ENCODE data around the gene NBPF1.
"Not testable (repeated sequence)": the region's sequence is repeated elsewhere in the genome, so short reads cannot be mapped to it uniquely, and the experiment has no call there.

The NBPF1 gene

DNA sequence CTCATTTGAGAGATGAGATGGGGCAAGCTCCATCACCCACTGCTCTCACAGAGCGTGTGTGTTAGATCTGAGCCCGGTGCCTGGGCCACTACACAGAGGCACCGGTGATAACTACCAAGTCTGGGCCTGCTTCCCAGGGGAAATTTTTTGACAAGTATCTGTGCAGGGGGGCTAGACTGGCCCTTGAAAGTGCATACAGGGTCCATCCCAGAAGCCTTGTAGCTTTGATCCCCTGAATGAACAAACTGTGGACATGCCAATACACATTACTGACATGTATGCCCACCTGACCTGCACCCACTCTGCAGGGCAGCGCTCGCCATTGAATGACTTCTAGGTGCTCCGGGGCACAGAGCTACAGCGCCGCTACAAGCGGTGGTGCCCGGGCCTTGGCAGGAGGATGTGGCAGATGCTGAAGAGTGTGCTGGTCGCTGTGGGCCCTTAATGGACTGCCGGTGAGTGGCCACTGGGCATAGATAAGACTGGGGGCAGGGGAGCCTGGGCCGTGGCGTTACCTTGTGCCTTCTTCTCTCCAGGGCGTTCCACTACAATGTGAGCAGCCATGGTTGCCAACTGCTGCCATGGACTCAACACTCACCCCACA, 32.8 kb upstream of the NBPF1 start:
- not testable (repeated sequence) for H3K4me1 ChIP-seq (ENCODE audit: insufficient read depth, low read length); H3K36me3 ChIP-seq (ENCODE audit: insufficient read depth, low read depth, low read length); H3K9me3 ChIP-seq (ENCODE audit: insufficient read depth, low read depth, low read length); H3K9ac ChIP-seq (ENCODE audit: low read depth, low read length); H3K4me3 ChIP-seq (ENCODE audit: low read length); H3K27ac ChIP-seq (ENCODE audit: low read length)
- peaks cover 50% of the 10 kb centered on the region for H3K27me3 ChIP-seq (ENCODE audit: insufficient read depth, low read length)

DNA sequence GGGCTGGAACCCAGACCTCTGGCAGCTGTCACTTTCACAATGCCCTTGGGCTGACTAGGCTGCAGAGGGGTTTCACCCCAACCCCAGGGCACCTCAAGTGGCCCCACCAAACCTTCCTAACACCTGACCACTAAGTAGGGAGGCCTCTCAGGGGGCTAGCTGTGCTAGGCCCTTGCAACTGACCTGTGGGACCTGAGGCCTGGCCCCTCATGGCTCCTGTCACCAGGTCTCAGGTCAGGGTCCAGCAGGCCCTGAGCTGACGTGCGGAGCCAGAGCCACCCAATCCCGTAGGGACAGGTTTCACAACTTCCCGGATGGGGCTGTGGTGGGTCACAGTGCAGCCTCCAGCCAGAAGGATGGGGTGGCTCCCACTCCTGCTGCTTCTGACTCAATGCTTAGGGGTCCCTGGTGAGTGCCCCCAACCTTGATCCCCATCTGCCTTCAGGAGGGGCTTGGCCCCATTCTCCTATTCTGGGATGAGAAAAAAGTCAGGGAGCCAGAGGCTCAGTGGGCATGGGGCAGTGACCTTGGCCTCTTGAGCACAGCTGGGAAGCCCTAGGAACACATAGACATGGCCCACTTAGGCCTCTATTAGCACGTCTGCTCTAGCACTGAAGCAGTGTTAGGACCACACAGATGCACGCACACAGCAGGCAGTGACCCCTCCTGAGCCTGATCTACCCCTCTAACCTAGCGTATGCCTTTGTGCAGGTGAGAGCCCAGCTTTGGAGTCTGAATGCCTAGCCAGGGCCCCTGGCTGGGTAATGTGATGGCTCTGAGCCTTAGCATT, 32.1 kb upstream of the NBPF1 start:
- not testable (repeated sequence) for H3K36me3 ChIP-seq (ENCODE audit: insufficient read depth, low read depth, low read length); H3K27ac ChIP-seq (ENCODE audit: low read length); H3K9me3 ChIP-seq (ENCODE audit: insufficient read depth, low read depth, low read length); H3K4me1 ChIP-seq (ENCODE audit: insufficient read depth, low read length)
- Histone ChIP-seq H3K9ac (ENCODE audit: low read depth, low read length) (peak overlapping the region; percentile 95; the same call in 1 of the 2 replicates), H3K27me3 (ENCODE audit: insufficient read depth, low read length) (peaks cover 50% of the 10 kb centered on the region), H3K4me3 (ENCODE audit: low read length) (peak overlapping the region; percentile 93; the same call in 1 of the 2 replicates)

DNA sequence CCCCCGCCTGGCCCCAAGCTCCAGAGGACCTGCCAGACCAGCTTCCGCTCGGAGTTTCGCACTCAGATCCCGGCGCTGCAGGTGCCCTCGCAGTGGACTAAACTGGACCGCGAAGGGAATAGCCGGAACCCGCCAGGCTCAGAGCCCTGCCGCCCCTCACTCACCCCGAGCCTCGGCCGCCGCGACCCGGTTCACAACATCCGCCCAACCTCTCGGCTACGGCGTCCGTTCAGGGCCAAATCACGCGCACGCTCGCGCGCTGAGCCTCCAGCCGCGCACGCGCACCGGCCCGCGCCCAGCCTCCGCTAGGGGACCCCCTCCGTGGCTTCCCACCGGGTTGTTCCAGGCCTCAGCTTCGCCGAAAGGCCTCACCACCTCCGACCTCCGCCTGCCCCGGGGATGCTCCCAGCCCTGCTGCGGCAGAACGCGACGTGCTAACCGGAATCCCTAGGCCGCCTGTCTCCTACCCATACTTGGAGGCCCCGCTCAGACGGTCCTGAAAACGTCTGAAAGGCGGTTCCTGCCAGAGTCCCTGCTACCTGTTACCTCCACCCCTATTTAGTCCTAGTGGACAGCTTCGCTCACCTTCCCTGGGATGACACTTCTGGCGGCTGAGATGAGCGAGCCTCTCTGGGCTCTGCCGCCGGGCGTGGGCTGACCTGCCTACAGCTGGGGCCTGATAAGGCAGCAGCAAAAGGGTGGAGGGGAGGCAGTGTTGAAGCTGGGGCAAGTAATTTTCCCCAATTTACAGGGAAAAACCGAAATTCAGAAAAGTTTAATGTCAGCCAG, 31.3 kb upstream of the NBPF1 start:
- peak overlapping the region; percentile 93 for H3K4me3 ChIP-seq (ENCODE audit: low read length)
- H3K27ac ChIP-seq (ENCODE audit: low read length); H3K4me1 ChIP-seq (ENCODE audit: insufficient read depth, low read length); H3K9me3 ChIP-seq (ENCODE audit: insufficient read depth, low read depth, low read length); H3K36me3 ChIP-seq (ENCODE audit: insufficient read depth, low read depth, low read length): not testable (repeated sequence)
- H3K27me3 ChIP-seq (ENCODE audit: insufficient read depth, low read length): peaks cover 45% of the 10 kb centered on the region
- peak overlapping the region; percentile 95 for H3K9ac ChIP-seq (ENCODE audit: low read depth, low read length)

DNA sequence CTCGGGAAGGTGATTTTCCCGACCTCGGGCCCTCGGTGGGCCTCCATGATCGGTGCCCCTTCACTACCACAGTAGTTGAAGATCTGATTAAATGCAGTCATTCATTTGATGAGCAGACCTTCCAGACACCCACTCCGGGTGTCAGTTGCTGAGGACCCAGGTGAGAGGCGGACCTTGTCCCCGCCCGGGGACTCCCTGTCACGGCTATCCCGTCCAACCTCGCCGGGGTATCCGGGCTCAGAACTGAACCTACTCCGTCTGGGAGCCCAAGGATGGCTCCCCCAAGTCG, 30.8 kb upstream of the NBPF1 start:
- Histone ChIP-seq H3K4me3 (ENCODE audit: low read length) (peak overlapping the region; percentile 93), H3K36me3 (ENCODE audit: insufficient read depth, low read depth, low read length) (no peaks in the 10 kb centered on the region), H3K9ac (ENCODE audit: low read depth, low read length) (peak overlapping the region; percentile 95), H3K27ac (ENCODE audit: low read length) (no peak overlapping the region), H3K9me3 (ENCODE audit: insufficient read depth, low read depth, low read length) (no peaks in the 10 kb centered on the region), H3K4me1 (ENCODE audit: insufficient read depth, low read length) (no peaks in the 10 kb centered on the region), H3K27me3 (ENCODE audit: insufficient read depth, low read length) (peaks cover 40% of the 10 kb centered on the region)

DNA sequence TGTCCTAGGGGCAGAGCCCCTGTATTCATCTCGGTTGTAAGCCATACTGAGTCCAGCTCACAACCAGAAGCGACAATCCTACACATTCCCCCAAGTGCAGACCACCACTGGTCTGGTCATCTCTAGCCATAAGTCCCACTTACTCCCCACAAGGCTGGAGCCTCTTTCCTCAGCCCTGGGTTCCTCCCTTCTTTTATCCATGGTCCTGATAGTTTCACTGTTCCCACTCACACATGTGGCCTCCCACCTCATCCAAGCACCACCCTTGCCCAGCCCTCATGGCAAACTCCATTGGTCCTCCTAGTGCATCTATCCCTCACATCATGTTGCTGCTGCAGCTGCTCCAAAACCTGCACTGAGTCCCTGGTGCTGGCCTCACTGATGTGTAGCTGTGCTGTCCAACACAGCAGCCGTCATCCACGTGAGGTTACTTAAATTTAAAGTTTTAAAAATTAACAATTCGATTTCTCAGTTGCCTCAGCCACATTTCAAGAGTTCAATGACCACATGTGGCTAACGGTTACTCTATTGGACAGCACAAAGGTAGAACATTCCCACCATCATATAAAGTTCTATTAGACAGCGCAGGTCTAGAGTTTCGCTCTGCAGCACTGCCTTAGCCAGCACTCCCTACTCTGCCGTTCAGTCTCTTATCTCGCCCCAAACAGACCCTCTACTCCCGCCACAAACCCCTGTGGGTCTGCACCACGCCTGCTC, 30.3 kb upstream of the NBPF1 start:
- Histone ChIP-seq H3K27me3 (ENCODE audit: insufficient read depth, low read length) (peaks cover 36% of the 10 kb centered on the region), H3K4me3 (ENCODE audit: low read length) (peak overlapping the region; percentile 93), H3K9ac (ENCODE audit: low read depth, low read length) (peak overlapping the region; percentile 95)
- H3K27ac ChIP-seq (ENCODE audit: low read length); H3K36me3 ChIP-seq (ENCODE audit: insufficient read depth, low read depth, low read length); H3K9me3 ChIP-seq (ENCODE audit: insufficient read depth, low read depth, low read length); H3K4me1 ChIP-seq (ENCODE audit: insufficient read depth, low read length): not testable (repeated sequence)

DNA sequence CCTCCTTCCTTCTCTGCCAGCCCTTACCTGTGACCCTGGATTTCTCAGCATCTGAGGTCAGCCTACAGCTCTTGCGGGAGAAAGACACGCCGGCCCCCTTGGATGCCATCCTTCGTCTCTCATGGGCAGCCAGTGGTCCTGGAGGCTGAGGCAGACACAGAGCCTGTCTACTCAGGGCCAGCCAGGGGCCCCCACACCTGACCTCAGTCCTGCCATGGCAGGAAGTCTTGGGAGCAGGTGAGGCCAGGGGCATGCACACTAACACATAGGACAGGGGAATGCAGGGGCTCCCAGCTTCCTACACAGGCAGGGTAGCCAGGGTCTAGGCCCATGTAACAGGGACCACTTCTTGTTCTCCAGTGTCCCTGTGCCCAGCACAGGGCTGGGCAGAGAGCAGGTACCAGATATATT, 29.6 kb upstream of the NBPF1 start:
- not testable (repeated sequence) for H3K27ac ChIP-seq (ENCODE audit: low read length); H3K4me1 ChIP-seq (ENCODE audit: insufficient read depth, low read length); H3K4me3 ChIP-seq (ENCODE audit: low read length); H3K36me3 ChIP-seq (ENCODE audit: insufficient read depth, low read depth, low read length); H3K9me3 ChIP-seq (ENCODE audit: insufficient read depth, low read depth, low read length); H3K9ac ChIP-seq (ENCODE audit: low read depth, low read length)
- peaks cover 30% of the 10 kb centered on the region for H3K27me3 ChIP-seq (ENCODE audit: insufficient read depth, low read length)

DNA sequence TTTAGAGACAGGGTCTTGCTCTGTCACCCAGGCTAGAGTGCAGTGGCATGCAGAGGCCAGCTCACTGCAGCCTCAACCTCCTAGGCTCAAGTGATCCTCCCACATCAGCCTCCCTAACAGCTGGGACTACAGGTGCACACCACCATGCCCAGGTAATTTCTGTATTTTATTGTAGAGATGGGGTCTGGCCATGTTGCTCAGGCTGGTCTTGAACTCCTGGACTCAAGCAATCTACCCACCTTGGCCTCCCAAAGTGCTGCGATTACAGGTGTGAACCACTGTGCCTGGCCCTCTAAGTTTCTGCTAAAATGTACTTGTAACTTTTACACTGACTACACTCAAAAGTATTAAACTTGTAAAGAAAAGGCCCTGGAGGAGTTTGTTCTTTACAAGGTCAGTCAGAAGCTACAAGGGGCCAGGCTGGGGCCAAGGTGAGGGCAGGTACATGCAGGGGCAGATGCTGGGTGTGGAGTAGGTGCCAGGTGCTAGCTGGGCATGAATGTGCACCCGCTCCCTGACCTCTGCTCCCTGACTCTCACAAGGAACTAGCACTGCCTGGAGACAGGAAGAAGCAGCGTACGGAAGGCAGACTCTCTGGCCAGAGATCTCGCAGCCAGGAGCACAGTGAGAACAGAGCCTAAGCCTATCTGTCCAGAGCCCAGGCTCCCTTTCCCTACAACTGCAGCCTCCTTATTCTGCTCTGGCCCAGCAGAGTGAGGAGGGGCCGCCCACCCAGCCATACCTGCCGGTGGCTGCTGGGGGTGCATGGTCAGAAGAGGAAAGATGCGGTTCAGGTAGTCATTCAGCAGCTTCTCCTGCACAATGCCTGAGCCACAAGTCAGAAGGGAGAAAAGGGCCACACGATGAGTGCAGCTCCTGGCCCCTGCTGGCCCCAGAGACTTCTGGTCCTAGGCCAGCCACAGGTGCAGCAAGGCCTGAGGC, 28.9 kb upstream of the NBPF1 start:
- not testable (repeated sequence) for H3K4me3 ChIP-seq (ENCODE audit: low read length); H3K9ac ChIP-seq (ENCODE audit: low read depth, low read length); H3K4me1 ChIP-seq (ENCODE audit: insufficient read depth, low read length); H3K36me3 ChIP-seq (ENCODE audit: insufficient read depth, low read depth, low read length); H3K27ac ChIP-seq (ENCODE audit: low read length); H3K9me3 ChIP-seq (ENCODE audit: insufficient read depth, low read depth, low read length)
- peaks cover 26% of the 10 kb centered on the region for H3K27me3 ChIP-seq (ENCODE audit: insufficient read depth, low read length)

DNA sequence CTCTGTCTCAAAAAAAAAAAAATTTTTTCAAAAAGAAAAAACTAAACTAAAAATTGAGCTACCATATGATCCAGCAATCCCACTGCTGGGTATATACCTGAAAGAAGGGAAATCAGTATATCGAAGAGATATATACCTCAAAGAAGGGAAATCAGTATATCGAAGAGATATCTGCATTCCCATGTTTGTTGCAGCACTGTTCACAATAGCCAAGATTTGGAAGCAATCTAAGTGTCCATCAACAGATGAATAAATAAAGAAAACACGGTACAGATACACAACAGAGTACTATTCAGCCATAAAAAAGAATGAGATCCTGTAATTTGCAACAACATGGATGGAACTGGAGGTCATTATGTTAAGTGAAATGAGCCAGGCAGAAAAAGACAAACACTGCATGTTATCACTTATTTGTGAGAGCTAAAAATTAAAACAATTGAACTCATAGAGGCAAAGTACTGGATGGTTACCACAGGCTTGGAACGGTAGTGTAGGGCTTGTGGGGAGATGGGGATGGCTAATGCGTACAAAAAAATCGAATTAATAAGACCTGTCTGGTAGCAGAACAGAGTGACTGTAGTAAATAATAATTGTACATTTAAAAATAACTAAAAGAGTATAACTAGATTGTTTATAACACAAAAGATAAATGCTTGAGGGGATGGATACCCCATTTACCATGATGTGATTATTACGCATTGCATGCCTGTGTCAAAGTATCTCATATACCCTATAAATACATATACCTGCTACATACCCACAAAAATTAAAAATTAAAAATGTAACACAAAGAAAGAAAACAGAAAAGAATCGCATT, 28.0 kb upstream of the NBPF1 start:
- H3K9me3 ChIP-seq (ENCODE audit: insufficient read depth, low read depth, low read length); H3K4me3 ChIP-seq (ENCODE audit: low read length); H3K27ac ChIP-seq (ENCODE audit: low read length); H3K9ac ChIP-seq (ENCODE audit: low read depth, low read length); H3K4me1 ChIP-seq (ENCODE audit: insufficient read depth, low read length); H3K36me3 ChIP-seq (ENCODE audit: insufficient read depth, low read depth, low read length): not testable (repeated sequence)
- peaks cover 20% of the 10 kb centered on the region for H3K27me3 ChIP-seq (ENCODE audit: insufficient read depth, low read length)

DNA sequence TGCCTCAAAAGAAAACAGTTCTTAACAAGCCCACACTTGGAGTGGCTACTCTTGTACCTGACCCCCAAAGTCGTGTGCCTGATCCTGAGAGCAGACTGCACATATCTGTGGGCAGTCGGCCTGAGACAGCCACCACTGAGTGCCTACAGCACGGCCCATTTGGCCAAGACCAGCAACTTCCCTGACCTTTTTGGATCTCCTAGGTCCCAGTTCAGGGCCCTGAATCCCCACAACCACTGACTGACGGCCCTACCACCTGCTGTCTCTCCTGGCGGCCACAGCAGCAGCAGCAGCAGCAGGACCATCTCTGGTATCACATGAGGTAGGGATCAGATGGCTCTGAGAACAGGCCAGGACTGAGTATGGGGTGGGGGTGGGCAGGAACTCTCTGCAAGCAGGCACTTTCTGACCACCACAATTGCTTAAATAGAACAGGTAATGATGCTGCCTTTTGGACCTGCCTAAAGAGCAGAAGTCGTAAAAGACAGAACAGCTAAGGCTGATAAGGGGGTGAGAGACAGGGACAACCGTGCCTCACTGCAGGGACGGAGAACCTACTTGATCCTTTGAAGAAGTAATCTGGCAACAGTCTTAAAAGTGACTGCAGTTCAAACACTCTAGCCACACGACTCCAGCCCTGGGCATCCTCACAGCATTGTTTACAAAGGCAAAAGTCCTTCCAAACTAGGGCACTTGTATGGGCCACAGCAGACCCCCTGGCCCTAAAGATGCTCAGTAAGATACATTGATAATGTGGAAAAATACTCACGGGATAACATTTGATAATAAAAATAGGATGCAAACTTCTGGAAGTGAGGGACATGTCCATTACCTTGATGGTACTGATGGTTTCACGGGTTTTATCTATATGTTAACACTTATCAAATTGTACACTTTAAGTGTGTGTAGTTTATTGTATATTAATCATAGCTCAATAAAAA, 26.0 kb upstream of the NBPF1 start:
- not testable (repeated sequence) for H3K9ac ChIP-seq (ENCODE audit: low read depth, low read length); H3K36me3 ChIP-seq (ENCODE audit: insufficient read depth, low read depth, low read length); H3K4me3 ChIP-seq (ENCODE audit: low read length); H3K27ac ChIP-seq (ENCODE audit: low read length); H3K4me1 ChIP-seq (ENCODE audit: insufficient read depth, low read length); H3K27me3 ChIP-seq (ENCODE audit: insufficient read depth, low read length); H3K9me3 ChIP-seq (ENCODE audit: insufficient read depth, low read depth, low read length)

Measured in iPS-20b (cell line).